GM19239 (cell line): ENCODE data around the gene IL1RAPL2.
"Not testable (repeated sequence)": the region's sequence is repeated elsewhere in the genome, so short reads cannot be mapped to it uniquely, and the experiment has no call there.

Experiments
- DNase-seq: peaks from one replicate; pipeline ENCODE4 v3.0.0; 2011; ENCODE audit warnings: low spot score; ENCODE audit not compliant: insufficient read length
- FAIRE-seq: peaks from 2 replicates; lab custom pipeline; 2011; peaks lifted over from hg19 to GRCh38; lab: Jason Lieb, UNC

IL1RAPL2 gene

DNA sequence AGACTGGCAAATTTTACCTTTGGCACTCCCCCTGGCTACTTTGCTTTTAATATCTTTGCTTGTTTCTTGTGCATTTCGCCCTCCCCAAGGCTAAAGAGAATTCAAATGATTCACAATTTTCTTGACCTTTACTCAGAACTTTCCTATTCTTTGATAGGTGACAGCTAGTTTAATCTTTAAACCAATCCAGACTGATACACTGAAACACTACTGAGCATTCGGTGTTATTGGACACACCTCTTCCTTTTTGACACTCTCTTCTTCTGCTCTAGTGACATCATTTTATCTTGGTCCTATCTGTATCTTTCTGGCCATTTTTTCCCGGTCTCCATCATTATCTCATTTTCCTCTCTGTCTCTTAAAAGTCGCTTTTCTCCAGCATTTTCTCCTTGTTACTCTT is 103.1 kb downstream of the IL1RAPL2 start:
- DNase-seq (no peak), FAIRE-seq (no peak)

DNA sequence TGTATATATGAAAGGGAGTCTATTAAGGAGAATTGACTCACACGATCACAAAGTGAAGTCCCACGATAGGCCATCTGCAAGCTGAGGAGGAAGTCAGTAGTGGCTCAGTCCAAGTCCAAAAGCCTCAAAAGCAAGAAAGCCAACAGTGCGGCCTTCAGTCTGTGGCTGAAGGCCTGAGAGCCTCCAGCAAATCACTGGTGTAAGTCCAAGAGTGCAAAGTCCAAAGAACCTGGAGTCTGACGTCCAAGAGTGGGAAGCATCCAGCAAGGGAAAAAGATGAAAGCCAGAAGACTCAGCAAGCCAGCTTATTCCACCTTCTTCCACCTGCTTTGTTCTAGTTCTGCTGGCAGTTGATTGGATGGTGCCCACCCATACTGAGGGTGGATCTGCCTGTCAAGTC is 104.1 kb downstream of the IL1RAPL2 start:
- DNase-seq (no peak), FAIRE-seq (no peak)

DNA sequence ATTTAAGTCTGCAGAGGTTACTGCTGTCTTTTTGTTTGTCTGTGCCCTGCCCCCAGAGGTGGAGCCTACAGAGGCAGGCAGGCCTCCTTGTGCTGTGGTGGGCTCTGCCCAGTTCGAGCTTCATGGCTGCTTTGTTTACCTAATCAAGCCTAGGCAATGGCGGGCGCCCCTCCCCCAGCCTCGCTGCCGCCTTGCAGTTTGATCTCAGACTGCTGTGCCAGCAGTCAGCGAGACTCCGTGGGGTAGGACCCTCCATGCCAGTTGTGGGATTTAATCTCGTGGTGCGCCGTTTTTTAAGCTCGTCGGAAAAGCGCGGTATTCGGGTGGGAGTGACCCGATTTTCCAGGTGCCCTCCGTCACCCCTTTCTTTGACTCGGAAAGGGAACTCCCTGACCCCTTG is 111.5 kb downstream of the IL1RAPL2 start:
- not testable (repeated sequence) for FAIRE-seq, DNase-seq

DNA sequence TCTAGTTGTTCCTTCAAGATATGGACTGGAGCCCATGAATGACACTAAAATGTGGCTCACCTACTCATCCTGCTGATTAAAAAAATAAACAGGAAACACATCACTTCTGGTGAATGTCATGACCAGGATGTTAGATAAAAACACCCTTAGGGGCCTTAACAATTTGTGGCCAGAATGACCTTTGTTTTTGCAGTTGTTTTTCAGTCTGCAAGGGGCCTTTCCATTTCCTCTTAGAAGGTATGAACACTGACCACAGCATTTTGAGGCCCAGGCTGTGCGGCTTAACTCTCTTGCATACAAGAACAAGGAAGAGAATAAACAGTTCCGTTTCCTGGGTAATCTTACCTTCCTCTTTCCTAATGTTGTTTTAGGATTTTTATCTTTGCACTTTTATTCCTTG is 113.2 kb downstream of the IL1RAPL2 start:
- DNase-seq (no peak), FAIRE-seq (no peak)

DNA sequence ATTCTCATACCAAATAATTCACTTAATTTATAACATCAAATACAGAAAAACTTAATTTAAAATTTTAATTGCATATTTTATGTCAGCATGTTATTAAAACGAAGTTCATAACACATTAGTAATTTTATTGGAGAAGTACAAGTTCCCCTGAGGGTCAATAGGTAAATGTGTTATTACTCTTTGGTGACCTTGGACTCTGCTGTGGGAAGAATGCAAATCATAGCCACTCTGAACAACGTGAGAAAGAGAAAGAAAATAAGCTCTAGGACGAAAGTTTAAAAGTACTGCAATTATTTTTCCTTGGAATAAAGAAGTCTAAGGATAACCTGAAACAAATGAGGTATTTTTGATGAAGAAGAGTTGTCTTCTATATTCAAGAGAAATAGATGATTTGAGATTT is 115.2 kb downstream of the IL1RAPL2 start:
- DNase-seq (no peak), FAIRE-seq (no peak)

DNA sequence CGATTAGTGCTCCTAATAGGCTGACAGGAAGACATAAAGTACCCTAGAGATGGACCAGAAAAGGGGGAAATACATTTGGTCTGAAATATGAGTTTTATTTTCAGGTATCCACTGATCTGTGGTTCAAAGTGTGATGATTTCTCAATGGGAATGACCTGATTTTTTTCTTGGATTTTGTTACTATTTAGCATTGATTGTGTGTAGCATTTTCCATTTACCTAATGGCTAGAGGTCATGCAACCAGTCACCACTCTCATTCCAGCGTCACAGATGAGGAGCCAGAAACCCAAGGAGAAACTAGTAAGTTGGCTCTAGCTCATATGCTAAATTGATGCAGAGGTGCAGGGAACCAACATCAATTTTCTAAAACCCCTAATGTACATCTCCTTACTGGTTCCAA is 118.1 kb downstream of the IL1RAPL2 start:
- FAIRE-seq (no peak), DNase-seq (no peak)

DNA sequence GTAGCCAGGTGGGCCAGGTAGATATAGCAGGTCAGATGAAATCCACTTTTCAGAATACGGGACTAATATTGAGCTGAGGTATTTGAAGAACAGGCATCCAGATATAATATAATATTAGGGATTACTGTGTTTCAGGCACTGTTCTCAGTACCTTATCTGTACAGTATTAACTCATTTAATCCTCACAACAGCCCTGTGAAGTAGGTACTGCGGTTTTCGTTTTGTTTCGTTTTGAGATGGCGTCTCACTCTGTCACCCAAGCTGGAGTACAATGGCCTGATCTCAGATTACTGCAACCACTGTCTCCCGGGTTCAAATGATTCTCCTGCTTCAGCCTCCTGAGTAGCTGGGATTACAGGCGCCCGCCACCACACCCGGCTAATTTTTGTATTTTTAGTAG is 129.6 kb downstream of the IL1RAPL2 start:
- FAIRE-seq (no peak), DNase-seq (no peak)

DNA sequence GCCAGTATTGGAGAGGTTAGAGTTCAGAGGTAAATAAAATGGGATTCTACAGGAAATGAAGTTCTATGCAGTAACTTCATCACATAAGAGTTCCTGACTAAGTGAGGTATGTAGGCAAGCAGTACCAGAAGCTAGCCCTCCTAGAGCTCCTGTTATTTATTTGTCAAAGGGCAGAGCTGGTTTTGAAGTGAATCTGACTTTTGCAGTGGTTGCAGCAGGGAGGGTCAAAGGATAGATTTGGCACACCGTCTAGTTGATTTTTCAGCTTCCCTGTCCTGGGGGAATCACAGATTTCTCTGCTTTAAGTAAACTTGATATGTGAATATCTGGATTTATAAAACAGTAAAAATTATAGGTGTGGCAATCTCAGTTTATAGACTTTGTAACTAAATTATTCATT is 130.7 kb downstream of the IL1RAPL2 start:
- DNase-seq: no peak

DNA sequence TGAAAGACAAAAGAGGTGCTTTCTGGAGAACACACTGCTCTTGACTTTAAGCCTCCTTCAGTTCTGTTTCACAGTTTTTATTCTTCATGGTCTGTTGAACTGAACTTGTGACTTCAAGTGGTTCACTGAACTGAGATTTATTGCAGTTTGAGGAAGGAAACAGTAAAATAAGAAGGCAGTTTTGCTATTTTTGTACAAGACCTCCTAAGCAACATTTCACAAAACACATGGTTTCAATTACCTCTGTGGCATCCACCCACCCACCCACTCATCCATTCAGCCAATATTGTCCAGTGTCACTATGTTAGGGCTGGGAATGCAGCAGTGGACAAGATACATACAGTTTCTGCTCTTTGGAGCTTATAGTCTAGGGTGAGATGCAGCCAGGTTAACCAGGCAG is 131.3 kb downstream of the IL1RAPL2 start:
- FAIRE-seq (no peak), DNase-seq (no peak)

More for the DNA sequence above, 130.7 kb downstream of the IL1RAPL2 start:
- no peak for FAIRE-seq

DNA sequence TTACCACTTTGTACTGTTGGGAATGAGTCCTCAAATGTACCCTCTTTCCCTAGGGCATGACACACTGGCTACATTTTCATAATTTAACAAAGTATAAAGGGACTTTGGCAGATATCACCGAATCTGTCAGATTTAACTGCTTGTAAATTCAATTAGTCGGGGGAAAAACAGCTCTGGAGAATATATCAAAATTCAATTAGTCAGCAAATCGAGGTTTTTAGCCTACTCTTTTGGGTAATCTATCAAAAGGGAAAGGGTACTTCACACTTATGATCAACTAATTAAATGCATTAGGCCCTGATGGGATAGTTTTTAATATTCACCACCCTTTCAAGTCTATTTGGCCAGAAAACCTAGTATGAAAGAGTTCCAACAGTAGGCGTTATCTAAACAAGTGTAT is 141.0 kb downstream of the IL1RAPL2 start:
- no peak for FAIRE-seq
- no peak for DNase-seq

DNA sequence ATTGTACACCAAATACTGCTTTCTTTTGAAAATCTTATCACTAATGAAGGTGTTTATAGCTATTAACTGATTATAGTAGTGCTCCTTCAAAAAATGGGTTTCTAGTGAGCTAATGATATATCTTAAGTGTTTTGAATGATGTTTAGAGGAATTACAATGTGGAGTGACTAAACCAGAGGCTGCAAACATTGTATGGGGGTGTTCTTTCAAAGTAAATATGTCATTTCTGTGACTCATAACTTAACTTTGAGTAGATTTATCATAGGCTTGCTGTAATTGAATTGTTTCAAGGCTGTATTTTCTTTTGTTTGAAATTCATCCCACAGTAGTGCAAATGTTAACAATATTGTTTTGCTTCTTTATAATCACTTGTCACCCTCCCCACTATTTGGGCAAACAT is 141.6 kb downstream of the IL1RAPL2 start:
- no peak for FAIRE-seq

DNA sequence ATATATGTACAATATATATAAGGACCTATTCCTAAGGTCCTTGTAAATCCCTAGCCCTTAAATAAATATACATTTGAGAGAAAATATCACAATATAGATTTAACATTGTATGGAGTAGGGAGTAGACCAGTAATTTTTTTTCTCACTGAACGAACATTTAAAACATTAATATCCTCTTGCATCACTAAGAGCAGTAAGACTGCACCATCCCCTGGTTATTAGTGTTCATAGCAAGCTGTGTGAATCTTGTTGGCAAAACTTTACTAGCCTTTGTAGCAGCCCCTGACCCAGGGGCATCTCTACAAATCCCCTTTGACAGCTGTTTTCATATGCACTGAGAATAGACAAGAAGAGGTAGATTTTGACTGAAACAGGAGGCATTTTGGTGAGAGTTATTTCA is 146.5 kb downstream of the IL1RAPL2 start:
- DNase-seq: no peak

More for the DNA sequence above, 141.6 kb downstream of the IL1RAPL2 start:
- no peak for DNase-seq

DNA sequence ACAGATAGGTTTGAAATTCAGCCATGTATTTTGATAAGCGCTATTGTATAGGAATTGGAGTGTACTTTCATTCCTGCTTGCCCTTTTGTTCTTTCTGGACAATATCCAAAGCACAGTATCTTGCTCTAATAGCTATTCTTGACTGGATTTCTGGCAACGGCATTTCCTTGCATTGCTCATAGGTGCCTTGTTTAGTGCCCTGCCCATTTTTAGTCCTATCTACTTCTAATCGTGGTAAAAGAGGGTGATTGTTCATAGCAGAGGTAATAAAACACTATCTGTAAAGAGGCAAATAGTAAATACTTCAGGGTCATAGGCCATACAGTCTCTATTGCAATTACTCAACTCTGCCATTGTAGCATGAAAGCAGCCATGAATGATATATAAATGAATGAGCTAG is 155.9 kb downstream of the IL1RAPL2 start:
- FAIRE-seq (no peak), DNase-seq (no peak)

More for the DNA sequence above, 146.5 kb downstream of the IL1RAPL2 start:
- FAIRE-seq: no peak

DNA sequence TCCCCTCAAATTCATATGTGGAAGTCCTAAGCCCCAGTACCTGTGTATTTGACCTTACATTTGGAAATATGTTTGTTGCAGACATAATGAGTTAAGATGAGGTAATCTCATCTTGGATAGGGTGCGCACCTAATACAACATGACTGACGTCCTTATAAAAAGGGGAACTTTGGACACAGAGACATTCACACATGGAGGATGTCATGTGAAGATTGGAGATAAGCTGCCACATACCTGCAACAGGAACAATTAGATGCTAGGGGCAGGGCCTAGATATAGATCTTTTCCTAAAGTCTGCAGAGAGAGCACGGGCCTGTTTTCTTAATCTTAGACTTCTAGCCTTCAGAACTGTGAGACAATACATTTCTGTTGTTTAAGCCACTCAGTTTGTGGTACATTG is 162.5 kb downstream of the IL1RAPL2 start:
- FAIRE-seq: no peak
- no peak for DNase-seq

DNA sequence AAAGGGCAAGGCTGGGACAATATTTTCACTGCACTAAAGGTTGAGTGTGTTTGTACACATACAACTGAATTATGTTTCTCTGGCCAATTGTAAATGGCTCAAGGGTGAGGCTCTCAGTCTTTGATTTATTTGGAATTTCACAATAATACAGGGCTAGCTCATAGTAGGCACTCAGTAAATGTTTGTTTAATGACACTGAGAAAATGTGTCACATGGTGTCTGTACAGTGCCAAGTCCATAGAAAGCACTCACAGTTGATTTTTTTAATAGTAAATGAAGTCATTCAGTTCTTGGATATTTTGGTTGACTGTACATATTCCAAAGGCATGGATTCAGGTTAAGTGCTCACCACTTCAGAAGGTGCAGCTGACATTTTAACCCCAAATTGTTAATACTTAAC is 176.4 kb downstream of the IL1RAPL2 start:
- FAIRE-seq (no peak), DNase-seq (no peak)

DNA sequence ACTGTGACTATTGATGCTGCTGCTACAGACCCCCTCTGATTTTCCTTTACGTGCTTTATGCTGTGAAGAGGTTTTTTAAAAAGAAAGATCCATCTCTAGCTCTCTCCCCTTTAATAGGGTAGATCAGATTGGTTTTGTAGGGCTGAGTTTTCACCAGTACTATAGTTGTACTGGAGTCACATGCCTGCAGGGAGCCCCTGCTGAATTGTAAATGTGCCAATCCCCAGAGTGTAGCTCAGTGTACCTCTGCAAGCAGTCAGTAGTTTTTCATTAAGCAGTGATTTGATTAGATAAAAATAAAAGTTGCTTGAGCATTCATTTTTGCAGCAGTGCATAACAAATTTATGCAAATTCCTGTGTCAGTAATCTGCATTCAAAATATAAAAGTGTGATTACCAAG is 179.2 kb downstream of the IL1RAPL2 start:
- FAIRE-seq: no peak

DNA sequence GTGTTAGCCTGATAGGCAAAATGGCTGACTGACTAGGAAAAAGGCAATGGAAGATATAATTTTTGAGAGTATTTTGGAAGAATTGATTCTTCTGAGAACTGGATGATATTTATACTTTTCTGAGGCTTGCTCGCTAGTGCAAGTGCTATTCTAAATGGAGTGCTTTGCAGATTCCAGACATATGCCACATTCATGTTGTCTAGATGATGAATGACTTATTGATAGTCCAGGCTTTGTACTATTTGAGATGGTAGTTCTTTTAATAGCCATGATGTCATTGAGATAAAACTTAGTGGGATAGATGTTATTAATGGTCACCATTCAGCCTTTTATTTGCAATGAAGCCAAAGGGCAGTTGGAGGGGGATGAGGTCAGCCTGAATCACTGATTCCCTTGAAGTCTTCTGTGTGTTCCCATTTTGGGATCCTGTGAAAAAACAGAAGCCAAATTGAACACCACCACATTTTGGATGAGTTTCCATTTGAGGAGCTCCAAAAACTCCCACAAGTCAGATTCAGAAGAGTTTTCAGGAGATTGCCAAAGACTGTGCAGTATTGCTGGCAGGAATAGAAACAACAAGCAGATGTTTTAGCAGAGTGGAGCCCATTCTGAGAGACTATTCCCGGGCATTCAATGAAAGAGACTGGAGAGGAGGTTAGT is 184.1 kb downstream of the IL1RAPL2 start:
- no peak for DNase-seq
- no peak for FAIRE-seq

More for the DNA sequence above, 179.2 kb downstream of the IL1RAPL2 start:
- no peak for DNase-seq

DNA sequence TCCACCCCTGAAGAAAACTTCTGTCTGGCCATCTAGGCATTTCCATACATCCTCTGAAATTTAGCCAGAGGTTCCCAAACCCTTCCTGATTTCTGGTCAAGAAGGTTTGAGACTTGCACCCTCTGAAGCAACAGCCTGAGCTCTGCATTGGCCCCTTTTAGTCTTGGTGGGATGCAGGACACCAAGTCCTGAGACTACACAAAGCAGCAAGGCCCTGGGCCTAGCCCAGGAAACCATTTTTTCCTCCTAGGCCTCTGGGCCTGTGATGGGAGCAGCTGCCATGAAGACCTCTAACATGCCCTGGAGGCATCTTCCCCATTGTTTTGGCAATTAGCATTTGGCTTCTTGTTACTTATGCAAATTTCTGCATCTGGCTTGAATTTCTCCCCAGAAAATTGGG is 196.6 kb downstream of the IL1RAPL2 start:
- no peak for DNase-seq
- FAIRE-seq: no peak

DNA sequence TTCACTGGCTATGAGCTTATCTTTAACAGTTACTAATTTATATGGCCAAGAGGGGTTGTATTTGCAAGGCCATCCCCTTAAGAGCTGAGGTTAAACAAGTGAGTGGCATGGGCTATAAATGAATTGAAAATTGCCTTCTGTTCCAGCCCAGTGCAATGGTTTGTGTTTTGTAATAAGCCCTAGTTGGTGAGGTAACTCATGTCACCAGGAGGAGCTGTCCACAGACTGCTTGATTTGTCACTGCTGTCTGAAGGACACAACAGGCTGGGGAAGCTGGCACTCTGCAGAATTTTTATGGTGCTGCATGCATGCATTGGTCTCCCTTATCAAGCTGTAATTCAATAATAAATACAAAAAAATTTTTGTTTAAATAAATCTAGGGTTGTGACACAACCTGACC is 223.8 kb downstream of the IL1RAPL2 start:
- DNase-seq (no peak), FAIRE-seq (no peak)

DNA sequence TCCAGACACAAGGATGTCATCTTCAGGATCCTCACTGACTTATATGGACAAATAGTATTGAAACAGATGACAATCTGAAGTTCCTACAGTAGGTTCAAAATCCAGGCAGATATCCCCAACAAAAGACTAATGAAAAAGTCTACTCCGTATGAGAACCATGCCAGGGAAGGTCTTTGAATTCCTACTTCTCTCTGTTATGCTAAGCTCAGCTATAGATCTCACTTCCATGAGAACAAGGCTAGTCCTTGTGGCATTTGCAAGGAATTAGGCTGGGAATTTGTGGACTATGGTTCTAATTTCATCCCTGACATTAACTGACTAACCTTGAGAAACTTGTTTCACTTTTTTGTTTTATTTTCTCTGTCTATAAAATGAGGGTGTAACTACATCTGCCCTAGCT is 229.8 kb downstream of the IL1RAPL2 start:
- FAIRE-seq: no peak

DNA sequence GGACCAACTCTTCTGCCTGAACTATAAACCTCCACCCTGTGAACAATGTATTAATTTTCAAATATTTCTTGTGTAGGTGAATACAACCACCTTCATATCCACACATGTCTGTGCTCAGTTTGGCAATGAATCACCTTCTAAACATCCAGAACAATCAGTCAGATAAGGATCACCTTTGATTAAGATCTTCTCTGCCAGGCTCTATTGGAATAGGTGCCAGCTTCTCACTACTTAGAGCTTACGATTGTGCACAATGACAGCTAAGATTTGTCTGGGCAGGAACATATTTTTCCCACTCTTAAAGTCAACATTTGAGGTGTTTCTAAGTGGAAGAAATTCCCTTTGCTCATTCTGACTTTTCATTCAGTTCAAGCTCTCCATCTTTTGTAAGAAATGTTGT is 237.2 kb downstream of the IL1RAPL2 start:
- FAIRE-seq (no peak), DNase-seq (no peak)

More for the DNA sequence above, 229.8 kb downstream of the IL1RAPL2 start:
- no peak for DNase-seq

DNA sequence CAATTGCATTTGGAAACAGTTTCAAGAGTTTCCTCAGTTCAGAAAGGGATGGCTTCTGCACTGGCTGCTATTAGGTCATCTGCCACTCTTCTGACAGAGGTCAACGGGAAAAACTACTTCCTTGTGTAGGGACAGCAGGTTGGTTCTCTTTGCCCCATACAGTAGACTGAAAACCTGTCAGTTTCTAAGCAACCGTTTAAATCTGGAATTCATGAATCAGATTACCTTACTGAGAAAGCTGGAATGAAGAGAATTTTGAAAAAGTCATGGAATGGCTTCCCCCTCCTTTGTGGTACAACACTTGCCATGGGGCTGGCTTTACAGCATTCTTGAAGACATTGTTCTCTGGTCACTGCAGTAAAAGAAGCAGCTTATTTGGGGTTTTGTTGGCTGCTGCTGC is 240.3 kb downstream of the IL1RAPL2 start:
- DNase-seq (no peak), FAIRE-seq (no peak)

DNA sequence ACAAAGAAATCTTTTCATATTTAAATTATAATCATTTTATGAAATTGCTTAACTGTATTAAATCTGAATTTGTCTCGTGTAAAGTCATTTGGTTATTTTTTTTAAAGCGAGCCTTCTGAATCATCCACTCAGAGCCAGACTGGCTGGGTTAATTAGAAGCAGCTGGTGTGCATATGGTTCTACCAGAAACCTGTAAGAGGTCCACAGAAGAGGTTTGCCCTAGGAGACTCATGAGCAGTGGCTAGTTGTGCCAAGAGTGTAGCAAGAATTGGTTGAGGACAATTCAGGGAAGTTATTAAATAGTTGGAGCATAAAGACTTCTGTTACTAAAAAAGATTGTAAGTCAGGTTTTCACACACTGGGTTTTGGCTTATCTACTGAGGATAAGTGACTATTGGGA is 267.4 kb downstream of the IL1RAPL2 start:
- FAIRE-seq (no peak), DNase-seq (no peak)
